Activated effector memory CD4-positive, alpha-beta T cell treated with Interleukin-2 at 50 U/mL for 16 hours (primary cell): ENCODE data around the gene KRTAP10-3.

Experiments
- DNase-seq: peaks from one replicate; pipeline ENCODE4 v3.0.0-alpha.2; 2020

KRTAP10-3 gene

DNA sequence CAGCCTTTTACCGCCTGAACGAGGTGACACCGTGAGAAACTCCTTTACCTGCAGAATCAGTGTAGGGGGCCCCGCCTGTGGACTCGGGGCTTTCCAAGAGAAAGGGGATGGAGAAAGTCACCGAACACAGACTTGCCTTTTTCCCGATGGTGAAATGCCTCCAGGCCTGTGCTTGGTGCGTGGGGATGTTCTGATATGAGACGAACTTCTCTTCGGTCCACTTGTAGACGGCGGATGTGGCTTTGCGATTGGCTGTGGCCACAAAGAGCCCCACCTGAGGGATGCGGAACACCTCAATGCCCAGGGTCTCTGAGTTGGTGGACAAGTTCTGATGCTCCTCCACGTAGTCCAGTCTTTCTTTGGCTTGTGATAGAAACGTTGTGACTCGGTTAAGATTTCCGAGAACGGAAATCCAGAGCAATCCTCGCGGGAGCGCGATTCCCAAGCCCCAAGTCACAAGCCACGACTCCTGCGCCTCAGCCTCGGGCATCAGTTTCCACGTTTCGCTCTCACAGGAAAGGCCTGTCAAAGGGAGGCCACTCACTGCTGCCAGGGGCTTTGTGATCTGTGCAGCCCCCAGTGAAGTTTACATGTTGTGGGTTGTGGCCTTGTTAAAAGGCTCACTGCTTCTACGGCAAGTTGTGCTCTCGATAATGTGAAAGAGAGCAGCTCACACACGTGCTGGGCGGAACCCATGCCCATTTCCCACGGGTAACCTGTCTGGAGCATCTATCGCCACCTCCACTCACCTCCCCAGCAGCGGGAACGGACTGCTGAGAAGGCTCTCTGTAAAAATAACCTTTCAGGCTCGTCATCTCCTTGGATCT, 31.2 kb downstream of the KRTAP10-3 start:
- no peak for DNase-seq

DNA sequence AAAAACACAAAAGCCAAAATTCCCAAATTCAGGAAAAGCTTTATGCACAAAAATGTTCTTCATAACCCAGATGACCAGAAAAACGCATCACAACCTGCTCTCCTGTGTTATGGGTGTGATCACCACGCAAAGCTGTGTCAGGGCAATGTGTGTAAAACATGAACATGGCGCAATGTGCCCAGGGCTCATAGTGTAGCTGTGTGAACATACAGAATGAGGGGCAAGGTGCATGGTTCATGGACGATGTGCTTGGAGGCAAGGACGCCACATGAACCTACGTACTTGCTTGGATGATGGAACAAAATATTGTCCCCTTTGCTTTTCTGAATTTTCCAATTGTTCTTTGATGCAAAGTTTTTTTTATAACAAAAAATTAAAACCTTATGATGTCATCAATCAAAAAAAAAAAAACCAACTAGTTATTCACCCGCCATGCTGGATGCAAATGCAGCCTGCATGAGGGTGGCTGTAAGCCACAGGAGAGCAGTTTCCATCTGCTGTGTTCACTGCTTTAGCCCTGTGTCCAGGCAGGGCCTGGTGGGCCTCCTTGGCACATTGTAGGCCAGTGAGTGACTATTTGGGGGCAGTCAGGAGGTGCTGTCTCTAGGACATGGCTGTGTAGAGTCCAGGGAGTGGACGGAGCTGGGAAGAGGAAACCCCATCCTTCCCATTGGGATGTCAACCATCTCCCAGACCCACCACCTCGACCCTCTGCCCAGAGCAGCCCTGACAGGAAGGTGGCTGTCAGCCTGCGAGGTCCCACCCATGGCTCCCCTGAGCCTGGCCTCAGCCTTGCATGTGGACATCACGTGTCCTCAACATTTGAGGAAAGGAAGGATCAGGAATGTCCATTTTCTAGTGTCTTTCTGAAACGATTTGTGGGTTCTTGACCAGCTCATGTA, 32.2 kb downstream of the KRTAP10-3 start:
- no peak for DNase-seq

DNA sequence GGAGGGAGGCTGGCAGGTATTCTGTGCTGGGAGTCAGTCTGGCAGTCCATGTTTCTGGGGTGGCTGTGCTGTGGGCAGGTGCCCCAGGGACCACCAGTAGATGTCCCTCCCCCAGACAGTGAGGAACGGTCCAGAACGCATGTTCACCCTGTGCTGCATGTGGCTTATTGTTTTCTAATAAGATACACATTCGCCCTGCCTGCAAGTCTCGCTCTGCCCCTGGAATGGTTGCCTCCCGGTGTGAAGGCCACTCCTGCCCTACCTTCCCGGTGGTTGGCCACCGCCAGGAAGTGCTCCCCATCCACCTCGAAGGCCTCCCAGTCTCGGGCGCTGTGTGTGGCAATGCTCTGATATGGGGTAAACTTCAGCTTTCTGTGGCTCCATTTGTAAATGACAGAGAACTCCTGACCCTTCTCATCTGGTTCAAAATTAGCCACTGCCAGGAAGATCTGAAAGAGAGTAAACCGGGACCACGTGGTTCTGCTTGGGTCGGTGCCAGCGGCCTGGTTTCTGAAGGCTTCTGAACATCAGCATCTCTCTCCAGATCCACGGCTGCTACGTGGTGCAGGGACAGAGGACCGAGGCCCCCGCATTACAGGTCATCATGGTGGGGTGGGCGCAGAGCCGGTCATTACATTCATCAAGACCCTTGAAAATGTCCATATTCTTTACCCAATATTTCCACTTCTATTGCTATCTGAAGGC, 33.1 kb downstream of the KRTAP10-3 start:
- DNase-seq: no peak

DNA sequence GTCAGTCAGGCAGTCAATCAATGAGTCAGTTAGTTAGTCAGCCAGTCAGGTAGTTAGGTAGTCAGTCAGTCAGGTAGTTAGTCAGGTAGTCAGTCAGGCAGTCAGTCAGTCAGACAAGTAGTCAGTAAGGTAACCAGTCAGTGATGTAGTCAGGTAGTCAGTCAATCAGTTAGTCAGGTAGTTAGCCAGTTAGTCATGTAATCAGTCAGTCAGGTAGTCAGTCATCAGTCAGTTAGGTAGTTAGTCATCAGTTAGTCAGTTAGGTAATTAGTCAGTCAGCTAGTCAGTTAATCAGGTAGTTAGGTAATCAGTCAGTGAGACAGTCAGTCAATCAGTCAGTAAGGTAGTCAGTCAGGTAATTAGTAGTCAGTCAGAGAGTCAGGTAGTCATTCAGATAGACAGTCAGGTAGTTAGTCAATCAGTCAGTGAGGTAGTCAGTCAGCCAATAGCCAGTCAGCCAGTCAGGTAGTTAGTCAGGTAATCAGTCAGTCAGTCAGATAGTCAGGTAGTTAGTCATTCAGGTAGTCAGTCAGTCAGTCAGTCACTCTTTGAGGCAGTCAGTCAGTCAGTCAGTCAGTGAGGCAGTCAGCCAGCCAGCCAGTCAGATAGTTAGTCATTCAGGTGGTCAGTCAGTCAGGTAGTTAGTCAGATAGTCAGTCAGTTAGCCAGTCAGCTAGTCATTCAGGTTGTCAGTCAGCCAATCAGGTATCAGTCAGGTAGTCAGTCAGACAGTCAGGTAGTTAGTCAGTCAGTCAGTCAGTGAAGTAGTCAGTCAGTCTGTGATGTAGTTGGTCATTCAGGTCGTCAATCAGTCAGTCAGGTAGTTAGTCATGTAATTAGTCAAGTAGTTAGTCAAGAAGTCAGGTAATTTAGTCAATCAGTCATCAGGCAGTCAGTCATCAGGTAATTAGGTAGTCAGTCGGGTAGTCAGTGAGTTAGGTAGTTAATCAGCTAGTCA, 33.9 kb downstream of the KRTAP10-3 start:
- no peak for DNase-seq

DNA sequence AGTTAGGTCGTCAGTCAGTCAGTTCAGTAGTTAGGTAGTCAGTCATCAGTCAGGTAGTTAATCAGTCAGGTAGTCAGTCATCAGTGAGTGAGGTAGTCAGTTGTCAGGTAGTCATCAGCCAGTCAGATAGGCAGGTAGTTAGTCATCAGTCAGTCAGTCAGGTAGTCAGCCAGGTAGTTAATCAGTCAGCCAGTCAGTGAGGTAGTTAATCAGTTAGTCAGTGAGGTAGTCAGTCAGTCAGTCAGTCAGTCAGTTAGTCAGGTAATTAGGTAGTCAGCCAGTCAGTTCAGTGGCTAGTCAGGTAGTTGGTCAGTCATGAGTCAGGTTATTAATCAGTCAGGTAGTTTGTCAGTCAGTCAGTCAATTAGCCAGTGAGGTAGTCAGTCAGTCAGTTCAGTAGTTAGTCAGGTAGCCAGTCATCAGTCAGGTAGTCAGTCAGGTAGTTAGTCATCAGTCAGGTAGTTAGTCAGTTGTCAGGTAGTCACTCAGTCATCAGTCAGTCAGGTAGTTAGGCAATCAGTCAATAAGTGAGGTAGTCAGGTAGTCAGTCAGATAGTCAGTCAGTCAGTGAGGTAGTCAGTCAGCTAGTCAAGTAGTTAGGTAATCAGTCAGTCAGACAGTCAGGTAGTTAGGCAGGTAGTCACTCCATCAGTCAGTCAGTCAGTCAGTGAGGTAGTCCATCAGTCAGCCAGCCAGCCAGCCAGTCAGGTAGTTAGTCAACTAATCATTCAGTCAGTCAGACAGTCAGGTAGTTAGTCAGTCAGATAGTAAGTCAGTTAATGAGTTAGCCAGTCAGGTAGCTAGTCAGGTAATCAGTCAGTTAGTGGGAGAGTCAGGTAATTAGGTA, 34.8 kb downstream of the KRTAP10-3 start:
- no peak for DNase-seq

DNA sequence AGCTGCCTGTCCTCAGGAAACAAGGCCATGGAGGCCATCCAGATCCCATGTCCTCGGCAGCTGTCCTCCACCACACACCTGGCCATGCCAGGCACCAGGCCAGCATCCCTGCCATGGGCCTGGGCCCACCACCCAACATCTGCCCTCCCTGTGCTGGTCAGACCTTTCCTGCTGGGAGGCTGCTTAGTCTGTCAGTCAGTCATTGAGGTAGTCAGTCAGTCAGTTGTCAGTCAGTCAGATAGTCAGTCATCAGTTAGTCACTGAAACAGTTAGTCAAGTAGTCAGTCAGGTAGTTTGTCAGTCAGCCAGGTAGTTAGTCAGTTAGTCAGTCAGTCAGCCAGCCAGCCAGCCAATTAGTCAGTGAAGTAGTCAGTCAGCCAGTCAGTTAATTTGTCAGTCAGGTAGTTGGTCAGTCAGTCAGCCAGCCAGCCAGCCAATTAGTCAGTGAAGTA, 35.8 kb downstream of the KRTAP10-3 start:
- no peak for DNase-seq

DNA sequence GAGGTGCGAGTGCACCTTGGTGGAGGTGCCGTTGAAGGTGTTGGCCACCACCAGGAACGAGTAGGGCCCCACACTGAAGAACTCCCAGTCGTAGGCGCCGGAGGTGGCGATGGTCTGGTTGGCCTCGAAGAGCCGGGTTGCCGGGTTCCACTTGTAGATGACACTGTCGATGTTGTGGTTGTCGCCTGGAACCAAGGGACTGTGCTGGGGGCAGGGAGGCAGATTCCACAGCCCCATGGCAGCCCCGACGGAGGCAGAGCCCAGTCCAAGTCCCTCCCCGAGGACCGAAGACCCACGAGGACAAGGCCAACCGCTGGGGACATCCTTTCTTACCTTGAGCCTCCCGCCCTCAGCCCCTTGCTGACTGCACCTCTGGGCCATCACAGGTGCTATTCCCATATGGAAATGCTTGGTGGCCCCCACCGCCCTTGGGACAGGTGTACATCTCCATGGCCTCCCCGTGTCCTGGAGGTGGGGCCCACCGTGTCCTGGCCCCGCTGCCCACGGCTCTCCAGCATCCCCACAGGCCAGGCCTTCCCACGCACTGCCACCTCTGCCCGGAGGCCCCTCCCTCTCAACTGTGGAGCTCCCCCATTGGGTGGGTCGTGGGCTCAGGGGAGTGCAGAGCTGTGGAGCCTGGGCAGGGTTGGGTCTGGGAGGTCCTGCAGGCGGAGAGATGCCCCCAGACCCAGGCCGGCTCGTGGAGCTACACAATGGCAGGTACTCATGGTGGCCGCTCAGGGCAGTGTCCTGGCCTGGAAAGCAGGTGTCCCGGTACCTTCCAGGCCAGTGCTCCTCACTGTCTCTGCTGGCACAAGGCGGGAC, 36.5 kb downstream of the KRTAP10-3 start:
- no peak for DNase-seq

DNA sequence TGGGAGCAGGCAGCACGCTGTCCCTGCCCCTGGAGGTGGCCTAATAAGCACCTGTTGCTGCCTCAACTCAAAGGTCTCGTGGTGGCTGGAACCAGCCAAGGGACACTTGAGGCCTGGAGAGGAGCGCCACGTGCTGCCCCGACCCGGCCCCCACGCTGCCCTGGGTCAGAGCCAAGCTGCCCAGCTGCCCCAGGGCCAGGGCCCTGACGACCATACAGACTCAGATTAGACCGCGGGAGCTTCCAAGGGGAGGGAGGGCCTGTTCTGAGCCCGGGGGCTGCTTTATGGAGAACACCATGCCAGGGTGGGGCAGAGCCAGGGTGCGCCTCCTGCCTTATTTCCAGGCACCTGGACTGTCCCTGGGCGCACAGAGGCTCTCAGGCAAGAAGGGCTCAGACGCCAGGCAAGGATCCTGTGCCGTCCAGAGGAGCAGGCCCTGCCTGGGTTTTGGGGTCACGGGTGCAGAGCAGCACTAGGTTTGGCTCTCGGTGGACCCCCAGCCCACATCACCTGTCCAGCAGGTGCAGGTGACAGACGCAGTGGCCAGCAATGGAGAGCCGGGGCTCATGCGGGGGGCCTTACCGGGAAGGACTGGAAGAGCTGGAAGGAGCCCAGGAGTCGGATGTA, 37.2 kb downstream of the KRTAP10-3 start:
- no peak for DNase-seq

DNA sequence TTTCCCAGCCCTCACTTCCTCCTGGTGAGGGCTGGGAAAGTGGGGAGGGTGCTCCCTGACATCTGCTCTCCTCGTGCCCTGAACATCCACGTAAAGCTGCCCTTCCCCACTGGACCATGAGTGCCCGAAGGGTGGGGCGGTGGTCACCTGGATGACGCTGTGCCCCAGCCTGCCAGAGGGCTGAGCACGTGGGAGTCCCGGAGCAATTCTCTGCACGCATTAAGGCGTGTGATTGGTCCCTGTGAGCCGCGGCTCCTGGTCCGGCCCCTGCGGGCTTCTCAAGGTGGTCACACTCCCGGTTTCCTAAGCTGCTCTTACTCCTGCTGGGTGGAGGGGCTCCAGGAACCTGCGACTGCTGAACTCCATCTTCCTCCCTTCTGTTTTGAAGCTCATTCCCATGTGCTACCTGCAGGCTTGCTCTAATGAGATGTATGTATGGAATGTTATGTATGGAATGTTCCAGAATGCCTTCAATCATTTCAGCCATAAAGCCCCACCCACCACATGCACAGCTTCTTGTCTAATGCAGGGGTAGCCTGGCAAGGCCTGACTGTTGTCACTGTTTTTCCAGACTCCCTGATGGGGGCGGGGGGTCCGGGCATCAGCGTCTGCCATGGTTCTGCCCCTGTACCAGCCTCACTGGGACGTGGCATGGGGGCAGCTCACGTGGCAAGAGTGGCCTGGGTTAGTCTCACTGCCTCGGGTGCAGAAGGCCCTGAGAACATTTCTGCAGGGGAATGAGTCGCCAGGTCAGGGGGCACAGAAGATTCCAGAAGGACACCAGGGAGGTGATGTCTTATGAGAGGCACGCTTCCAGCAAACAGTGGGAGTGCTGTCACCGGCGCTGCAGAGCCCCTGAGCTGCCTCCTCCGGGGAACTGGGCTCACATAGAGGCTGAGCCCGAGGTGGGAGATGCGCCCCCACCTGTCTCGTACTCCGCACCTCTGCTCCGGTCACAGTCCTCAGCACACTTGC, 38.0 kb downstream of the KRTAP10-3 start:
- no peak for DNase-seq

DNA sequence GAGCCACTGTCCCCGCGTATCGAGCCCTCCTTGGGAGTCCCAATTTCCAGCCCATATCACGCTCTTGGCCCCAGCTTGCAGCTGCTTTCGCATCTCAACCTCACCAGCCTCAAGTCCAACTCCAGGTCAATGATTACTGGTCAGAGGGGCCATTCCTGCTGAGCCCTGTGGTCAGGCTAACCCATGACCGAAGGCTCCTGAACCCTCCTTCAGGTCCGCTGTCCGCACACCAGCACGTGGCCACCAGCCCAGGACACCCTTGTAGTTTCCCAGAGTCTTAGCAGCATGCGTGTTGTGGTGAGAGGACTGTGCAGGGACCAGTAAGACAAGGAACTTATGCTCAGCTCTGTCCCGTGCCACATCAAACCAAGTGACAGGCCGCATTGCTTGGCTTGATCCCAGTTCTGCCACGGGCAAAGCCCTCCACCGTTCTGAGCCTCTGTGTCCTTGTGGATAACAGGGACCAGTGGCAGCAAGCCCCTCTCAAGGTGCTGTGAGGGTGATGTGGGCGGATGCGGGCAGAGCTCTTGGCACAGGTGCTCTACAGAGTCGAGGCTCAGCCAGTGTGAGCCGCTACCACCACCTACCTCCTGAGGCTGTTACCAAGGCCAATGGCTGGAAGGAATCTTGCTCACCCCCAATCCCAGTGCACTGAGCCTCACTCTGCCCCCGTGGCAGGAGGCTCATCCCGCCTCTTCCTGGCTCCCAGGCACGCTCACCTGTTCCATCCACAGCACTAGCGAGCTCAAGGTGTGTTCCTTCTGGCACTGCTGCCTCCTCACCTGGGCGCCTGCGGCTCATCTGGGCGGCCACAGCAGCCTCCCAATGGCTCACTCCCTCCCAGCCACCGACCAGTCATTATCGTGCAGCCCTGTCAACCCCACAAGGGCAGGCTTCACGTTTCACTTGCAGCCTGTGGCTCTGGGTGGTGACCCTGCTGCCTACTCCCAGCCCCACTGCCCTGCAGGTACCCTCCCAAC, 39.0 kb downstream of the KRTAP10-3 start:
- DNase-seq: no peak

DNA sequence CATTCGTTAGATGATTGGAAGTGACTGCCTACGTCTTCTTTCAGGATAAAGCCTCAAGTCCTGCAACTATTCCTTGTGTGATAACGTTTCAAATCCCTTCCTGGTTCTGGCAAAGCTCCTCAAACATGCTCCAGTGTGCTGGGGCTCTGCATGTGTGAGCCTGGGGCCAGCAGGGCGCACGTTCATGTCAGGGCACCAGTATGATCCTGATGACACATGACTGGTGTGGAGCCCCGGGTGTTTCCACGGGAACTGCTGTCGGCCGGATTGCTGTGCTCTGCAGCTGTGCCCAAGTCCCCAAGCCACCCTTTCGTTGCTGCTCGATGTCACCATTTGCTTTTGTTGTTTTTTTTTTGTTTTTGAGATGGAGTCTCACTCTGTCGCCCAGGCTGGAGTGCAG, 39.9 kb downstream of the KRTAP10-3 start:
- DNase-seq: no peak

DNA sequence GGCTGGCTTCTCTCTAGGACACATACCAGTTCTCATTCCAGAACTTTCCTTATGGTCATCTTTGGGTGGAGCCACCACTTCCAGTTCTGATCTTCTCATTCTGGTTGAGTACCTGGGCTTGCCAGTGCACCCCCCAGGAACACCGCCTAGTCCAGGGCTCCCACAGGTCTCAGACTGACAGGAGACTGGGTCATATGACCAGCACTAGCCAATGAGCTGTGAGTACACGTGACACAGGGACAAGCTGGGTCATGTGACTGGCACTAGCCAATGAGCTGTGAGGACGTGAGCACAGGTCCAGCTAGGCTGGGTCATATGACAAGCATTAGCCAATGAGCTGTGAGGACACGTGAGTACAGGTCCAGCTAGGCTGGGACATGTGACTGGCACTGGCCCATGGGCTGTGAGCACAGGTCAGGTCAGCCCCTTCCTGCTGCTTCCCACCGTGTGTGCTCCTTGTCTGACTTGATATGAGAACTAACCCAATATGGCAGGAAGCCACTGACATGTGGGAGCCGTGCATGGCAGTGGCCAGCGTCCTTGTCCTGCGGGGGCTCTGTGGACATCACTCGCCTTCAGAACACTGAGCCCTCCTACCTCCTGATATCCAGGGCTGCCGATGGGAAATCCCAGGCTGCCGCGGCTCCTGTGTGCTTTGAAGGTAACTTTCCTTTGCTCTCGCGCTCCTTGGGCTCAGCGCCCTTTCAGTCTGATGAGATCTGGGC, 41.3 kb downstream of the KRTAP10-3 start:
- DNase-seq: no peak

DNA sequence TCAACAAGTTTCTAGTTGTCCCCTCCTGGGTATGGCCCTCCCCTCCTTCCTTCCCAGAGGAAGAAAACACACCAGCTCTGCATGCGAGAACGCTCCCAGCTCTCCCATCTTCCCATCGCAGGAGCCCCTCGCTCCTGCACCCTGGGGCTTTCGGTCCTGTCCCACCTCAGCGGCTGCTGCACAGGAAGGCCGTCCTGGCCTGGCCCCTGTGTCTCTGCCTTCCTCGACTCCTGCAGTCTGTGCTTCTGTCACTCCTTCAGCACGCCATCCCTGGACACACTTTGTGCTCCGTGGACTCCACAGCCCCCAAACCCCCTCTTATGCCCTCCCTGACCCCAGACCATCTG, 41.8 kb downstream of the KRTAP10-3 start:
- no peak for DNase-seq

DNA sequence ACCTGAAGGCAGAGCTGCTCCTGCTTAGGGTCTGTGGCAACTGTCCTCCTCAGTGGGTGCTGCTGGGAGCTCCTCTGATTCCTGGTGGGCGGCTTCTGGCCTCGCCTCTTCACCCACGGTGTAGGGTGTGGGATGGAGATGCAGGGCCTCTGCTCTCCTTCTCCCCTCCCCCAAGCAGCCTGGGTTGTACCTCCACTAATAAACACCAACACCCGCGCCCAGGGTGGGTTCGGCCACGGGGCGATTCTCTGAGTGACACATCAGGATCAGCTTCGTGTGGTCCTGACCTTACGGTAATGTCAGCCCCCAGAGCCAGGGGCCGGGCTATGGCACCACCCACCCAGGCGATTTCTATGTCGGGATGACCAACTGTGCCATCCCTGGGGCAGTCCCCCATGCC, 42.3 kb downstream of the KRTAP10-3 start:
- no peak for DNase-seq

DNA sequence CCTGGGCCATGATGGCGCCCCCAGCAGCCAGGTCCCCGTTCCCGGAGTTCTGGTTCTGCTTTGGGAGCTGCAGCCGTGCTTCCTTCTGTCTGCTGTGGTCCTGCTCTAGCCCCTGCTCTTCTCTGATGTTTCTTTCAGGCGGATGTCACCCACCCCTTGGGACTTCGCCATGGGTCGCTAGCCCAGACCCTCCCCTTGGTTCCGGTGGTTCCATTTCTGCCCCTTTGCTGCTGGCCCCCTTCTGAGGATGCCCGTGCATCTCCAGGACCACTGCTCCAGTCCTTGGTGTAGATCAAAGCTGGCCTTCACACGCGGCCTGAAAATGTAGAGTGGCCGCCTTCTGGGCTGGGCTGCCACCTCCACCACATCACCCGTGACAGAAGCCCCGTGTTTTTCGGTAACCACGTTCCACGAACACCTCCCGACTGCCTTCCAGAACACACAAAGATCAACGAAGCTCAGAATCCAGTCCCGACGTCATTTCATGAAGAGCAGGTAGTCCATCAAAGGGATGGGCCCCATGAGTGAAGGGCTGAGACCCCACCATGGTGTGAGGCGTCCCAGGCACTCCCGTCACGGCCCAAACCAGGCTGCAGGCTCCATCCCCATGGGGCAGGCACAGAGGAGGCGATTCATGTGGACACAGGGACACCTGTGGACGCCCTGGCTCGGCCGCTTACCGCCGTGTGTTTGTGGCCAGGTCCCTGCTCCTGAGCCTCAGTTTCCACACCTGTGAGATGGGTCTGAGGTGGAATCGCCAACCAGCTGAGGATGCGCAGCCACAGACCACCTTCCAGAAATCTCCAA, 43.0 kb downstream of the KRTAP10-3 start:
- no peak for DNase-seq
